Measurements from ENCODE around the gene ANKRD53.

DNA sequence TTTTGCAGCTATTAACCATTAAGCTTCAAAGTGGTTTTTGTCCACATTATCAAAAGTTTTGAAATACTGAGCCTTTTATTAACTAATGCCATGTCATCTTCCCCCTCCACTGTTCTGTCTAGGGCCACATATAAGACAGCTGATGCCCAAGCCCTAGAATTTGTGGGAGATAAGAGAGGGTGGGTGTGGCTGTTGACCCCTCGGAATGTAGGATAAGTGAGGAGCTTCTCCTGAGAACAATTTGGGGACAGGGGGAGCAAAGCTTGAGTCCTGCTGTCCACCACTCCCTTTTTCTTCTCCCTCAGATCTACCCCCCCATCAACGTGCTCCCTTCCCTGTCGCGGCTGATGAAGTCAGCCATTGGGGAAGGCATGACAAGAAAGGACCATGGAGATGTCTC is 14.3 kb upstream of the ANKRD53 start:
- TF ChIP-seq, protein P1, sequence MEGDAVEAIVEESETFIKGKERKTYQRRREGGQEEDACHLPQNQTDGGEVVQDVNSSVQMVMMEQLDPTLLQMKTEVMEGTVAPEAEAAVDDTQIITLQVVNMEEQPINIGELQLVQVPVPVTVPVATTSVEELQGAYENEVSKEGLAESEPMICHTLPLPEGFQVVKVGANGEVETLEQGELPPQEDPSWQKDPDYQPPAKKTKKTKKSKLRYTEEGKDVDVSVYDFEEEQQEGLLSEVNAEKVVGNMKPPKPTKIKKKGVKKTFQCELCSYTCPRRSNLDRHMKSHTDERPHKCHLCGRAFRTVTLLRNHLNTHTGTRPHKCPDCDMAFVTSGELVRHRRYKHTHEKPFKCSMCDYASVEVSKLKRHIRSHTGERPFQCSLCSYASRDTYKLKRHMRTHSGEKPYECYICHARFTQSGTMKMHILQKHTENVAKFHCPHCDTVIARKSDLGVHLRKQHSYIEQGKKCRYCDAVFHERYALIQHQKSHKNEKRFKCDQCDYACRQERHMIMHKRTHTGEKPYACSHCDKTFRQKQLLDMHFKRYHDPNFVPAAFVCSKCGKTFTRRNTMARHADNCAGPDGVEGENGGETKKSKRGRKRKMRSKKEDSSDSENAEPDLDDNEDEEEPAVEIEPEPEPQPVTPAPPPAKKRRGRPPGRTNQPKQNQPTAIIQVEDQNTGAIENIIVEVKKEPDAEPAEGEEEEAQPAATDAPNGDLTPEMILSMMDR (conservative IDR thresholded peaks at IDR 0.05): no peak
- TF ChIP-seq EZH2 (IDR thresholded peaks at IDR 0.05; ENCODE audit: low read depth): no peak
